Measurements from ENCODE around the gene TMPRSS6. TPM values are rescaled to one million over a fixed set of nuclear protein-coding genes. Genes with fewer than 3 reads are reported as not detected.

Gene TMPRSS6
- total RNA-seq, 4 donors from 2014 or later = not detected

DNA sequence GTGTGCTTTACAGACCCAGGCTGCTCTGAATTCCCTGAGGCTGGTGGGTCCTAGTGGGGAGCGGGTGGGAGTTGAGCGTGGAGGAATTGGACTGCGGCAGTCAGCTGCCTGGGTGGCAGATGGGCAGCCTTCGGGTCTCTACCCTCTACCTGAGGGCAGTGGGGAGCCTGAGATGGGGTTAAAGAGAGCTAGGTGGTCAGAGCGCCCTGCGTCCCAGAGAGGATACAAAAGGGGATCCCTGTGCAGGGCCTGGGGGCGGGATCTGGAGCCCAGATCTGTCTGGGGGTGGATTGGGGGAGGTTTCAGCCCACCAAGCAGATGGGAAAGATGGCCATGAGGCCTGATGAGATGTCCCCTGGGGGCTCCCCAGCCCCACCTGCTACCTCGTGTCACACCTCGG, 39.8 kb downstream of the TMPRSS6 start:
- Histone ChIP-seq H3K27ac (no peak overlapping the region), H3K27me3 (peaks cover 82% of the 10 kb centered on the region), H3K36me3 (no peaks in the 10 kb centered on the region), H3K4me3 (no peak overlapping the region), H3K9me3 (no peaks in the 10 kb centered on the region), H3K4me1 (no peaks in the 10 kb centered on the region)
- 82% methylated on average over 2 of the region's 9 CpGs; no CpG with 5 or more reads in 1 of the 2 donors for whole genome bisulfite sequencing, 2 donors (ENCODE audit: low coverage in 1 of 2)
- no peak for TF ChIP-seq POLR2A (IDR thresholded peaks at IDR 0.05)
- TF ChIP-seq POLR2AphosphoS5 (IDR thresholded peaks at IDR 0.05) = no peak
- TF ChIP-seq EP300 (IDR thresholded peaks at IDR 0.05) = no peak
- TF ChIP-seq CTCF (IDR thresholded peaks at IDR 0.05) = no peak
- ATAC-seq = no peak

- ATAC-seq = no peak
- Histone ChIP-seq H3K4me3 (no peak overlapping the region), H3K27ac (no peak overlapping the region), H3K36me3 (no peaks in the 10 kb centered on the region), H3K4me1 (no peaks in the 10 kb centered on the region), H3K9me3 (no peaks in the 10 kb centered on the region), H3K27me3 (peaks cover 78% of the 10 kb centered on the region)
- 21 to 25% methylated on average over 2 to 8 of the region's 11 CpGs for WGBS, 2 donors (ENCODE audit: low coverage in 1 of 2)
- TF ChIP-seq CTCF (IDR thresholded peaks at IDR 0.05) (no peak), POLR2A (IDR thresholded peaks at IDR 0.05) (no peak), POLR2AphosphoS5 (IDR thresholded peaks at IDR 0.05) (no peak), EP300 (IDR thresholded peaks at IDR 0.05) (no peak)
Measured at GRCh38 chr22:37069319-37069718, 40.2 kb downstream of the TMPRSS6 start.

GRCh38 chr22:37068859-37069258, 40.7 kb downstream of the TMPRSS6 start:
- no peaks in the 10 kb centered on the region for H3K4me1 ChIP-seq
- WGBS, 2 donors (ENCODE audit: low coverage in 1 of 2) = 0% methylated on average over 7 of the region's 36 CpGs; no CpG with 5 or more reads in 1 of the 2 donors
- TF ChIP-seq CTCF (IDR thresholded peaks at IDR 0.05) (no peak), EP300 (IDR thresholded peaks at IDR 0.05) (no peak), POLR2AphosphoS5 (IDR thresholded peaks at IDR 0.05) (no peak), POLR2A (IDR thresholded peaks at IDR 0.05) (no peak)
- no peak overlapping the region for H3K27ac ChIP-seq
- H3K36me3 ChIP-seq = peaks cover 0 to 3% of the 10 kb centered on the region in 2 donors
- H3K4me3 ChIP-seq = no peak overlapping the region
- peaks cover 74% of the 10 kb centered on the region for H3K27me3 ChIP-seq
- no peak for ATAC-seq
- H3K9me3 ChIP-seq = no peaks in the 10 kb centered on the region

GRCh38 chr22:37067428-37067827, 42.1 kb downstream of the TMPRSS6 start:
- no peak overlapping the region for H3K27ac ChIP-seq
- no peak overlapping the region for H3K4me3 ChIP-seq
- peaks cover 0 to 4% of the 10 kb centered on the region in 2 donors for H3K36me3 ChIP-seq
- TF ChIP-seq EP300 (IDR thresholded peaks at IDR 0.05) (no peak), POLR2A (IDR thresholded peaks at IDR 0.05) (no peak), CTCF (IDR thresholded peaks at IDR 0.05) (no peak), POLR2AphosphoS5 (IDR thresholded peaks at IDR 0.05) (no peak)
- WGBS, 2 donors (ENCODE audit: low coverage in 1 of 2) = 64 to 73% methylated on average over 4 to 5 of the region's 10 CpGs
- ATAC-seq = no peak
- H3K9me3 ChIP-seq = no peaks in the 10 kb centered on the region
- H3K27me3 ChIP-seq = peaks cover 63% of the 10 kb centered on the region
- H3K4me1 ChIP-seq = no peaks in the 10 kb centered on the region

DNA sequence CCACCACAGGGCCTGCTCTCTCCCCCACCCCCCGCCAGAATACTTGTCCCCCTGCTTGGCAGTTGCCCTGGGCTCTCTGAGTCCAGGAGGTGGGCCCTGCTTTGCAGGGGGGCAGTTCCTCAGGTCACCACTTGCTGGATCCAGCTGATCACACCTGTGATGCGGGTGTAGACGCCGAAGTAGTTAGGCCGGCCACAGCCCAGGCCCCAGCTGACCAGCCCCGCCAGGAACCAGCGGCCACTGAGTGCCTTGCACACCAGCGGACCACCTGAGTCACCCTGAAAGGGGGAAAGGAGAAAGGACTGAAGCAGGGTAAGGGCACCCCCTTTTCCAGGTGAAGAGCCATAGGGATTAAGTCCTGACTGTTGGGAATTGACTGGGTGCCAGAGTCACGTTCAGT, 43.6 kb downstream of the TMPRSS6 start:
- Histone ChIP-seq H3K27ac (no peak overlapping the region), H3K4me3 (no peak overlapping the region), H3K4me1 (no peaks in the 10 kb centered on the region), H3K9me3 (no peaks in the 10 kb centered on the region), H3K27me3 (peaks cover 53% of the 10 kb centered on the region), H3K36me3 (peaks cover 0 to 15% of the 10 kb centered on the region in 2 donors)
- no peak for TF ChIP-seq EP300 (IDR thresholded peaks at IDR 0.05)
- no peak for TF ChIP-seq CTCF (IDR thresholded peaks at IDR 0.05)
- 80 to 100% methylated on average over 1 of the region's 9 CpGs for WGBS, 2 donors (ENCODE audit: low coverage in 1 of 2)
- no peak for ATAC-seq
